NCI-H146 treated with DMSO at 0.1 percent for 48 hours (cell line): ENCODE results near the gene ZNF454.

Experiments
- DNase-seq: peaks from one replicate; lab custom pipeline; 2025; ENCODE audit not compliant: unreplicated experiment; lab: John Stamatoyannopoulos, UW

The ZNF454 gene

DNA sequence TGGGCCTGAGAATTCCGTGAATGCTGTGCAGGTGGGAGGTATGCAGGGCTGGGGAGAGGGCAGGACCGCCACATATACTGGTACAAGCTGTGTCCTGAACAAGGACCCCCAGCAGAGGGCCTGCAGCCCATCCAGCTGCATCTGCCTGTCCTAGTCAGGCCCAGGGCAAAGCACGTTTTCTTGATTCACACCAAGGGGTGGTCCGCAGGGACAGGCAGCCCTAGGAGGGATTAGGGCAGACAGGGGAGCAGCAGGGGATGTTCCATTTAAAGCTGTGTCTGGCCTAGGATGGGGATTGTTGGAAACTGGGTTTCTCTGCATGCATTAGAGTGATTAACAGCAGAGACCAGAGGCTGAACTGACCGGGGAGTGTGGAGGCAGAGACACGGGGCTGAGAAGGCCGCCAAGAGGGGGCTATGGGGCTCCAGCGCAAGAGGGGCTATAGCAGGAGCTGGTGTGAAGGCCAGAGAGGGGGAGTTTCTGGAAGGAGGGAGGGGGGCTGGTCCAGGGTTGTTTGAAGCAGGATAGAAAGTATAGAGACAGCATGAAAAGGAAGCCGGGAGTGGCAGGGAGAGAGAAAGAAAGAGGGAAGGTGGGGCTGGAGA, 51.4 kb downstream of the ZNF454 start:
- DNase-seq: no peak

DNA sequence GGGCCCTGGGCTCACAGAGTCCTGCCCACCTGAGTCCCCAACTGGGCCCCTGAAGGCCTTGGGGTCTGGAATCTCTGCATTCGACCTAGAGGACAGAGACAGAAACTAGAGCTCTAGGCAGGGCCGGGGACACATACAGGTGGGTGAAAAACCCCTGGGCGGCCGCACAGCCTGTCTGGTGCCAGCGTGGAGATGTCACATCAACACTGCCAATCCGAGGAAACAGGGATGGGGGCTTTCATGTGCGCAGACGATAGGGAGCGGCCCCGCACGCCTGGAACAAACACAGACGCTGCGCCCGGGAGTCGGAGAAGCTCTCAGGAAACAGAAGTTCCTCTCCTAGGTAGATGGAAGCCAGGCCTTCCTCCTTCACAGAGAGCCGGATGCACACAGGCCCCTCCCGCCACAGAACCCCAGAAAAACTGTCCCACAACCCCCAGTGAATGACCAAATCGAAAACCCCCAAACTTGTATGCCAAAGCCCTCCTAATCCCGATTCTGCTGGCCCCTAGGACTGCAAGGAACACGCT, 52.3 kb downstream of the ZNF454 start:
- no peak for DNase-seq

DNA sequence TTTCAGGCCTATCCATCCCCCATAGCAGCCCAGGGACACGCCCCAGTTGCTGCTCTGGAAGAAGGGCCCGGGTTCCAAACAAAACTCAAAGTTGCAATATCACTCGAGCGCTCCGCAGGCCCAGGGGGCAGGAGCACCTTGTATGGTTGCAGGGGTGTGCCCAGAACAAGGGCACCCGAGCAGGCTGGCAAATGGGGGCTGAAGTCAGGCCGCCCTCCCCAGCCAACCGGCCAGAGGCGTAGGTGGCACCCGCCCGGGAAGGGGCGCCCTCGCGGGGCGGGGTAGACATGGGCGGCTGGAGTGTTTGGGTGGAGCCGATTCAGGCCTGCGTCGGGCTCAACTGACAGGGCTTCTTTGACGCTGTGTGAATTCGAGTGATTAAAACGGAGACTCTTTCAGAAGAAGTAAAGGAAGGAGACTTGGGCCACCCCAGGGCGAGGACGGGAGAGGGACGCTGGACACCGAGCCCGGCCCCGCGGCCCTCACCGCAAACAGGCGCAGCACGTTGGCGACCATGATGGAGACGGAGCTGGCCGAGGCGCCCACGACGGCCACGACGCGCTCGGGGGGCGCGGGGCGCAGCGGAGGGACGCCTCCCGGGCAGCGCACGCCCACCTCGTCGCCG, 53.1 kb downstream of the ZNF454 start:
- no peak for DNase-seq

DNA sequence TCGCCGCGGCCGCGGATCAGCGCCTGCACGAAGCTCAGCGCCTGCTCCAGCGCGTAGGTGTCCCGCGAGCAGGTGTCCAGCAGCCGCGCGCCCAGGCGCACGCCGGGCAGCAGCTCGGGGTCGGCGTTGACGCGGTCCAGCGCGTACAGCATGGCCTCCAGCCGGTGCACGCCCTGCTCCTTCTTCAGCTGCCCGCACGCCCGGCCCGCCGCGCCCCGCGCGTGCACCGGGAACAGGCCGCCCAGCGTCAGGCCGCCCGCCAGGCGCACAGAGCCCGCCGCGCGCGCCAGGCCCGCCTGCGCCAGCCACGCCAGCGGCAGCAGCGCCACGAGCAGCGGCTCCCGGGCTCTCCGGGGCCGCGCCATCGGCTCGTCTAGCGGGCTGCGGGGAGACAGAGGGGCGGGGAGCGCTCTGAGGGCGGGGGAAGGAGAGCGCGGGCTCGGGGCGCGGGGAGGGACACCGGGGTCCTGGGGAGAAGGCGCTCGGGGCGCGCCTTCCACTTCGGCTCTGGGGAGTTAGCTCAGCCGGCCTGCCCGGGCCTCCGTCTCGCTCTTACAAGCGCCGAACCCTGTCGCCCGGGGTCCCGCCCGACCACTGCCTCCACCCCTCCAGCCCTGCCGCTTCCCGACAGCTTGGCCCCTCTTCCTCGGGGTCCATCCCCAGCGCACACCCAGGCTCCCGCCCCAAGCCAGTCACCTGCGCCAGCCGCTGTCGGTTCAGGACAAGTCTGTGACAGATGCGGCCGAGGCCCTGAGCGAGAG, 53.8 kb downstream of the ZNF454 start, which contains the start of gene GRM6:
TSS of gene GRM6 (minus strand) at position 741 of the 761 bp plus-strand sequence. CDS start at position 365, 376 bp downstream.
- DNase-seq: no peak

DNA sequence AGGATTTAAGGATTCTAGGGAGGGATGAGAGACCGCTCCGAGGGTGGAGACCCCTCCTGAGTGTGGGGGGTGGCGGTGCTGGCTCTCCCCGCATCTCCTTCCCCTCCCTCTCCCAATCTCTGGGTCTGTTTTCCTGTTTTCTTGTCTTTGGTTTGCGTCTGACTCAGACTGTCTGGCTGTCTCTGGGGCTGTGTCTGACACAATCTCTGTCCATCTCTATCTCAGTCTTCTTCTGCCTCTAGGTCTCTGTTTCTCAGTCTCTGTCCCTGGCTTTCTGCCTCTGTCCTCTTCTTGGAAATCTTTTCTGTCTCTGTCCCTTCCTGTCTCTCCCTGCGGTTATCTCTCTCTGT, 54.3 kb downstream of the ZNF454 start:
- DNase-seq: no peak

DNA sequence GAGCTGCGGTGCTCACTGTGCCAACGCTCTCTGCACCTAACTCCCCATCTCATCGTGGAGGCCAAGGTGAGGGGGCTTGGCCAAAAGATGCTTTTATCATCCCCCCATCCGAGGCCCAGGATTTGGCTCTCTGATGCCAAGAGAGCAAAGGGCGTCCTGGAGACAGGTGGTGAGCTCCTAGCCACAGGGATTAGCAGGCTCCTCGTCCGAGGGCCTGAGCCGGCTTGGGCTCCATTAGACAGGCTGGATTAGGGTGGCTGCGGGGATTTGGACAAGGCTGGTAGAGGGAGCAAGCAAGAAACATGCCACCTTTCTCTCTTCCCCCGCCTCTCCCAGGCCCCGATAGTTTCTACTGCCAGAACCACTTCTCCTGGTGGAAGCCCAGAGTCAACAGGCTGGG, 55.2 kb downstream of the ZNF454 start:
- DNase-seq: no peak

DNA sequence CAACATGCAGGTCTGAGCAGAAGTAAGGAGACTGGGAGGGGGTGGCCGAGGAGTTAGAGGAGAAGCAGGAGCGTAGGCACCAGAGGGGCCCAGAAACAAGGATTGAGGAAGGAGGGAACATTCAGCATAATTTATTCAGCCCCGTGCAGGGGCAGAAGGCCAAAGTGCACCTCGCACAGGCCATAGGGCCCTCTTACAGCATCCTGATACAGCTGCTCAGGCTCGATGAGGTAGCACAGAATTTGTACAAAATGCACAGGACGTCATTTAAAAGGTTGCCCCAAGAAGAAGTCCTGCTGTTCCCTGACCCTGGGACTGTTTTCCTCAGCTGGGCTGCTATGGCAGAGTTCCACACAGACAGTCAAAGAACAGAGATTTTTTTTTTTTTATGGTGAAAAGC, 56.2 kb downstream of the ZNF454 start:
- no peak for DNase-seq

DNA sequence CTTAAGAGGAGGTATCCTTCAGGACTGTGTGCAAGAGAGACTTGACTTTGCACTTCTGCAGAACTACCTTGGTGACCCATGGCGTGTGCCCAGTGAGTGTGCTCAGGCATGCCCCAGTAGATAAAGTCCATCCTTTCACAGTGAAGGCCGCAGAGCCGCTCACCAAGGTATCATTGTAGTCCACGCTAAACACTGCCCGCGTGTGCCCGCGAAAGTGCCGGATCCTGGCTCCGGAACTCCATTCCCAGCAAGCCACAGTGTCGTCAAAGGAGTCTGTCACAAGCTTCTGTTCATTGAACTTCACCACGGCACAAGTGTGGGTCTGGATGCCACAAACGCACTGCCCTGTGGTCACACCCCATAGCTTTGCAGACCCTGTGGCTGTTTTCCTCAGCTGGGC, 57.4 kb downstream of the ZNF454 start:
- no peak for DNase-seq

DNA sequence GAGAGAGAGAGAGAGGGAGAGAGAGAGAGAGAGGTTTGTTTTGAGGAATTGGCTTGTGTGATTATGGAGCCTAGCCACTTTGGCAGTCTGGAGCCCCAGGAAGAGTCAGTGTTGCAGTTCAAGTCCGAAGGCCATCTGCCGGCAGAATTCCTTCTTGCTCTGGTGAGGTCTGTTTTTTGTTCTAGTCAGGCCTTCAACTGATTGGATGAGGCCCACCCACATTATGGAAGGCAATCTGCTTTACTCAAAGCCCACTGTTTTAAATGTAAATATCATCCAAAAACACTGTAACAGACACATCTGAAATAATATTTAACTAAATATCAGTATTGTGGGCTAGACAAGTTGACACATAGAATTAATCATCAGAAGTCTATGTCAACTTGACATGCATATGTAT, 65.6 kb downstream of the ZNF454 start:
- no peak for DNase-seq

DNA sequence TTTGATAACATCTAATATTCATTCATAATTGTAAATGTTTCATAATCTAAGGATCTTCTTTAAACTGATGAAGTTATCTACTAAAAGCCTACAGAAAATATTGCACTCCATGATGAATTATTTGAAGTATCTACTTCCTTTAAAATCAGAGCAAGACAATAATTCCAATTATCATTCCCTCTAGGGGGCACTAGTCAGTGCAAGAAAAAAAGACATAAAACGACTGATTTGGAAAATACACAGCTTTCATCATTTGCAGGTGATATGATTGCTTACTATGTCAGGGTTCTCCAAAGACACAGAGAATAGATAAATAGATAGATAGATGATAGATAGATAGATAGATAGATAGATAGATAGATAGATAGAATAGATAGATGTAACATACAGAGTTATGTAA, 67.7 kb downstream of the ZNF454 start:
- DNase-seq: no peak
